ENCODE data around the gene DCST2. TPM values are rescaled to one million over a fixed set of nuclear protein-coding genes. Genes with fewer than 3 reads are reported as not detected.

Gene DCST2
- total RNA-seq, 4 donors from 2014 or later, result 0.90 to 4.2 (median 1.7) TPM

DNA sequence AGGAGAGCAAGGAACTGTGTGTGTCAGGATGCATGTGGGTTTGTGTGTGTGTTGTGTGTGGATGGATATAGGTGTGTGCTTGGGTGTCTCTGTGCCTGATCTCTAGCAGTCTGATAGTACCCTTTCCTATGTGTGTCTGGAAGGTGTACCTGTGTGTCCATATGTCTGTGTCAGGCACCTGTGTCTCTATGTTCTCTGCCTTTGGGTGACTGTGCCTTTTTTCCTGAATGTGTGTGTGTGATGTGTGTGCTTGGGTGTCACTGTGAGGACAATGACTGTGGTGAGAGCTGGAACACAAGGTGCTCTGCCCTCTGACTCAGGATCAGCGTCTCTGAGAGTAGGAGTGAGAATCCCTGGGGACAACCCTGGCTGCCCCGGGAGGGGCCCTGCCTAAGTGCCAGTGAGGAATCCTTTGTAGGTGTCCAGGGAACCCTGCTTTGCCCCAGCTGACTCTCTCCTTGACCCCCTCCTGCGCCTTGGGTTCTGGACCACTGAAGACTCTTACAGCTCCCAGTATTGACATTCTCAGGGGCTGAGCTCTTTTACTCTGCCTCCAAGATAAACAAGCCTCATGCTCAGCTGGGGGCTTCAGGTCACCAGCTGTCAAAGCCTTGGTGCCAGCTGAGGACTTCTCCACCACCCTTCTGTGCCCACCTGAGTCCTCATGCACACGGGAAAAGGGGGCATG is 44.3 kb upstream of the DCST2 start:
- 49 to 58% methylated on average over 4 of the region's 4 CpGs for WGBS, 2 donors
- peaks cover 4 to 46% (median 40%) of the 10 kb centered on the region in 4 donors for H3K4me1 ChIP-seq
- H3K9me3 ChIP-seq, result no peaks in the 10 kb centered on the region
- H3K27ac ChIP-seq, result no peak overlapping the region
- H3K36me3 ChIP-seq, result no peaks in the 10 kb centered on the region
- H3K27me3 ChIP-seq, result peaks cover 0 to 41% of the 10 kb centered on the region in 2 donors
- TF ChIP-seq CTCF (IDR thresholded peaks at IDR 0.05) (no peak), EP300 (IDR thresholded peaks at IDR 0.05) (no peak), POLR2A (IDR thresholded peaks at IDR 0.05) (no peak)
- no peak overlapping the region for H3K4me3 ChIP-seq
- DNase-seq (ENCODE audit: low spot score in 2 of 2), result no peak

DNA sequence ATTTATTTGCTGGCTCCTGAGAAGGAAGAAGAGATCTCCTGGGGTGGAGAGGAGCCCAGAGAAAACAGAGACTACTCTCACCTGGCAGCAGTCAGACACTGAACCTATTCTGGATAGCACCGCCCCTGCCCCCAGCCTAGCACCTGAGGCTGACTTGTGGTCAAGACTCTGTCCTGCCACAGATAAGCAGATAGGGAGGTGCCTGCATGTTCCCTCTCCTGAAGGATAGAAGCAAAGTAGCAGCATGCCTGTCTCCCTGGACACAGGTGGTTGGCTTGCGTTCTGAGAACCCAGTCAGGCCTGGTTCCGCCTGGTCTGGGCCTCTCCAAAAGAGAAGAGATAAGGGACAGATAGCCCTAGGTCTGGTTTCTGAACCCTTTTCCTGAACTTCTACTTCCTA is 43.8 kb upstream of the DCST2 start:
- Histone ChIP-seq H3K27me3 (peaks cover 0 to 35% of the 10 kb centered on the region in 2 donors), H3K27ac (no peak overlapping the region), H3K4me1 (peaks cover 3 to 41% (median 35%) of the 10 kb centered on the region in 4 donors), H3K9me3 (no peaks in the 10 kb centered on the region), H3K4me3 (no peak overlapping the region), H3K36me3 (no peaks in the 10 kb centered on the region)
- TF ChIP-seq EP300 (IDR thresholded peaks at IDR 0.05), result no peak
- no peak for TF ChIP-seq POLR2A (IDR thresholded peaks at IDR 0.05)
- no peak for TF ChIP-seq CTCF (IDR thresholded peaks at IDR 0.05)
- WGBS, 2 donors, result 88 to 94% methylated on average over 3 of the region's 3 CpGs
- DNase-seq (ENCODE audit: low spot score in 2 of 2), result no peak

DNA sequence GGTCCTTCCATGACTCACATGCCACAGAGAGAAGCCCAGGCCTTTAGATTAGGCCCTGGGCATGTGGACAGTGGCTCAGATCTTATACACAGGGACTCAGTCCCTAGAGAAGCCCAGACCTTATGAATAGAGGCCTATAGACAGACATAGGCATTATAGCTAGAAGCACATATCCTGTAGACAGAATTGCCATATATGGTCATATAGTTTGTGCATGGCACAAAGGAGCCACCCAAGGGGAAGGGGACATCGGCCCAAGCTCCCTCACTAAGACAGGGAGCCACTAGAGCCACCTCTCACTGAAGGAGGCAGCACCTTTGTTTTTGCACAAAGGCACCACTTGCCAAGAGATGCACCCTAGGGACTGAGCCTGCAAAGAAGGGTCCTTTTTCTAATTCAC is 42.8 kb upstream of the DCST2 start:
- Histone ChIP-seq H3K27ac (no peak overlapping the region), H3K27me3 (peaks cover 0 to 25% of the 10 kb centered on the region in 2 donors), H3K4me3 (no peak overlapping the region), H3K4me1 (peaks cover 0 to 35% (median 29%) of the 10 kb centered on the region in 4 donors), H3K9me3 (no peaks in the 10 kb centered on the region), H3K36me3 (no peaks in the 10 kb centered on the region)
- no peak for DNase-seq (ENCODE audit: low spot score in 2 of 2)
- TF ChIP-seq CTCF (IDR thresholded peaks at IDR 0.05) (no peak), EP300 (IDR thresholded peaks at IDR 0.05) (no peak), POLR2A (IDR thresholded peaks at IDR 0.05) (no peak)
- WGBS, 2 donors, result 20 to 60% methylated on average over 1 of the region's 1 CpG

GRCh38 chr1:155075535-155075934 is 42.0 kb upstream of the DCST2 start:
- DNase-seq (ENCODE audit: low spot score in 2 of 2), result no peak
- H3K4me3 ChIP-seq, result no peak overlapping the region
- 43 to 55% methylated on average over 5 of the region's 5 CpGs for WGBS, 2 donors

More at GRCh38 chr1:155075535-155075934, 42.0 kb upstream of the DCST2 start:
- no peak overlapping the region for H3K27ac ChIP-seq
- peaks cover 0 to 17% of the 10 kb centered on the region in 2 donors for H3K27me3 ChIP-seq
- H3K4me1 ChIP-seq, result peaks cover 0 to 34% (median 25%) of the 10 kb centered on the region in 4 donors
- TF ChIP-seq CTCF (IDR thresholded peaks at IDR 0.05) (no peak), POLR2A (IDR thresholded peaks at IDR 0.05) (no peak), EP300 (IDR thresholded peaks at IDR 0.05) (no peak)
- no peaks in the 10 kb centered on the region for H3K9me3 ChIP-seq
- H3K36me3 ChIP-seq, result no peaks in the 10 kb centered on the region
